ENCODE data around the gene NEURL1.

The NEURL1 gene

GRCh38 chr10:103457896-103458583 is 35.5 kb upstream of the NEURL1 start:
- H3K27me3 ChIP-seq (replicated peaks), result no peaks in the 10 kb centered on the region
- no peak overlapping the region for H3K4me3 ChIP-seq (ENCODE audit: low read depth, low read length)
- H3K27ac ChIP-seq, result no peak overlapping the region
- DNase-seq, result no peak
- H3K36me3 ChIP-seq (replicated peaks), result no peaks in the 10 kb centered on the region
- in situ Hi-C loops (cut with HindIII; ENCODE audit: low pct_ligation_motif_present, low sequenced_read_pairs), result no loop called here
- TF ChIP-seq, protein P1, sequence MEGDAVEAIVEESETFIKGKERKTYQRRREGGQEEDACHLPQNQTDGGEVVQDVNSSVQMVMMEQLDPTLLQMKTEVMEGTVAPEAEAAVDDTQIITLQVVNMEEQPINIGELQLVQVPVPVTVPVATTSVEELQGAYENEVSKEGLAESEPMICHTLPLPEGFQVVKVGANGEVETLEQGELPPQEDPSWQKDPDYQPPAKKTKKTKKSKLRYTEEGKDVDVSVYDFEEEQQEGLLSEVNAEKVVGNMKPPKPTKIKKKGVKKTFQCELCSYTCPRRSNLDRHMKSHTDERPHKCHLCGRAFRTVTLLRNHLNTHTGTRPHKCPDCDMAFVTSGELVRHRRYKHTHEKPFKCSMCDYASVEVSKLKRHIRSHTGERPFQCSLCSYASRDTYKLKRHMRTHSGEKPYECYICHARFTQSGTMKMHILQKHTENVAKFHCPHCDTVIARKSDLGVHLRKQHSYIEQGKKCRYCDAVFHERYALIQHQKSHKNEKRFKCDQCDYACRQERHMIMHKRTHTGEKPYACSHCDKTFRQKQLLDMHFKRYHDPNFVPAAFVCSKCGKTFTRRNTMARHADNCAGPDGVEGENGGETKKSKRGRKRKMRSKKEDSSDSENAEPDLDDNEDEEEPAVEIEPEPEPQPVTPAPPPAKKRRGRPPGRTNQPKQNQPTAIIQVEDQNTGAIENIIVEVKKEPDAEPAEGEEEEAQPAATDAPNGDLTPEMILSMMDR (IDR thresholded peaks at IDR 0.05; ENCODE audit: low read depth, low read length, missing control alignments), result no peak

GRCh38 chr10:103458720-103459119 is 34.8 kb upstream of the NEURL1 start, which contains the start of gene CALHM1:
Gene CALHM1 (minus strand): TSS chr10:103458900. CDS start chr10:103458751, 149 bp downstream.
- DNase-seq, result no peak
- in situ Hi-C loops (cut with HindIII; ENCODE audit: low pct_ligation_motif_present, low sequenced_read_pairs), result no loop called here
- Histone ChIP-seq H3K27ac (no peak within 1 kb of the TSS), H3K36me3 (replicated peaks) (no peaks in the 10 kb centered on the region), H3K27me3 (replicated peaks) (no peaks in the 10 kb centered on the region), H3K4me3 (ENCODE audit: low read depth, low read length) (no peak within 1 kb of the TSS)
- TF ChIP-seq, protein P1 (IDR thresholded peaks at IDR 0.05; ENCODE audit: low read depth, low read length, missing control alignments), result no peak

- in situ Hi-C loops (cut with HindIII; ENCODE audit: low pct_ligation_motif_present, low sequenced_read_pairs), result no loop called here
- Histone ChIP-seq H3K27me3 (replicated peaks) (peaks cover 3% of the 10 kb centered on the region), H3K27ac (no peak overlapping the region), H3K4me3 (ENCODE audit: low read depth, low read length) (no peak overlapping the region), H3K36me3 (replicated peaks) (no peaks in the 10 kb centered on the region)
- DNase-seq, result no peak
- TF ChIP-seq, protein P1 (IDR thresholded peaks at IDR 0.05; ENCODE audit: low read depth, low read length, missing control alignments), result no peak
Measured at GRCh38 chr10:103459615-103460014, 33.9 kb upstream of the NEURL1 start.

GRCh38 chr10:103463499-103463898 is 30.0 kb upstream of the NEURL1 start:
- TF ChIP-seq, protein P1 (IDR thresholded peaks at IDR 0.05; ENCODE audit: low read depth, low read length, missing control alignments), result no peak
- peaks cover 3% of the 10 kb centered on the region for H3K27me3 ChIP-seq (replicated peaks)
- H3K36me3 ChIP-seq (replicated peaks), result no peaks in the 10 kb centered on the region
- H3K4me3 ChIP-seq (ENCODE audit: low read depth, low read length), result no peak overlapping the region
- no peak for DNase-seq
- in situ Hi-C loops (cut with HindIII; ENCODE audit: low pct_ligation_motif_present, low sequenced_read_pairs), result no loop called here
- H3K27ac ChIP-seq, result no peak overlapping the region

GRCh38 chr10:103465411-103466179 is 27.9 kb upstream of the NEURL1 start:
- H3K27ac ChIP-seq, result no peak overlapping the region
- no peak for DNase-seq
- H3K4me3 ChIP-seq (ENCODE audit: low read depth, low read length), result no peak overlapping the region
- no peaks in the 10 kb centered on the region for H3K36me3 ChIP-seq (replicated peaks)
- H3K27me3 ChIP-seq (replicated peaks), result peaks cover 3% of the 10 kb centered on the region
- in situ Hi-C loops (cut with HindIII; ENCODE audit: low pct_ligation_motif_present, low sequenced_read_pairs), result no loop called here
- TF ChIP-seq, protein P1 (IDR thresholded peaks at IDR 0.05; ENCODE audit: low read depth, low read length, missing control alignments), result no peak
